Peyer's patch (tissue), 4 donors: ENCODE results near the gene KDM6B. TPM values are rescaled to one million over a fixed set of nuclear protein-coding genes. Genes with fewer than 3 reads are reported as not detected.

Experiments used
- DNase-seq, 3 donors: peaks; one replicate each; pipeline ENCODE4 v3.0.0-alpha.2; 2017 to 2019
- H3K27ac ChIP-seq, 4 donors: fragments of 200-600 bp; sonication (generic); one replicate each; pipeline ENCODE4 v1.5.1; 2016 to 2019
- H3K27me3 ChIP-seq, 2 donors: fragments of 200-600 bp; sonication (generic); one replicate each; pipeline ENCODE4 v1.5.1; 2019
- H3K36me3 ChIP-seq, 3 donors: fragments of 200-600 bp; sonication (generic); one replicate each; pipeline ENCODE4 v1.5.1; 2016 to 2019
- H3K4me1 ChIP-seq, 4 donors: fragments of 200-600 bp; sonication (generic); one replicate each; pipeline ENCODE4 v1.5.1; 2016 to 2019
- H3K4me3 ChIP-seq, 4 donors: fragments of 200-600 bp; sonication (generic); 1 replicate in 3 of 4; 2 replicates in 1 of 4; pipeline ENCODE4 v1.5.1; 2016 to 2019; ENCODE audit warnings: mild to moderate bottlenecking in 1 of 4
- H3K9me3 ChIP-seq, 4 donors: fragments of 200-600 bp; sonication (generic); one replicate each; pipeline ENCODE4 v1.5.1; 2016 to 2019; ENCODE audit warnings: mild to moderate bottlenecking in 1 of 4
- CTCF ChIP-seq, 6 experiments: fragments of 450-650 bp in 4 of 6; fragments of 200-600 bp in 2 of 6; sonication (generic) in 1 of 6; IDR thresholded peaks; one replicate each; pipeline ENCODE4 v1.5.1; 2017 to 2019; ENCODE audit warnings: antibody characterized with exemption in 6 of 6, mild to moderate bottlenecking in 3 of 6, moderate library complexity in 1 of 6
- POLR2A ChIP-seq, 2 donors: fragments of 450-650 bp; IDR thresholded peaks; one replicate each; pipeline ENCODE4 v1.5.1; 2017; ENCODE audit warnings: antibody characterized with exemption in 2 of 2, mild to moderate bottlenecking in 2 of 2, moderate library complexity in 2 of 2
- total RNA-seq, 4 donors: library from RNA; depleted of rRNA; stranded (reverse); fragments of >200 nt; gene quantifications; one replicate each; pipeline ENCODE4 v1.1.0, GENCODE V29; 2016

Gene KDM6B
- total RNA-seq, 4 donors from 2014 or later = 32.1 to 45.6 (median 36.4) TPM

- peak in 1 of 3 donors; percentile 40 for DNase-seq
- Histone ChIP-seq H3K27ac (peak overlapping the region in 1 of 4 donors; percentile 37), H3K4me1 (peaks cover 0 to 43% (median 4%) of the 10 kb centered on the region in 4 donors), H3K9me3 (no peaks in the 10 kb centered on the region), H3K4me3 (no peak overlapping the region), H3K27me3 (no peaks in the 10 kb centered on the region), H3K36me3 (peaks cover 0 to 18% (median 0%) of the 10 kb centered on the region in 3 donors)
- TF ChIP-seq POLR2A (IDR thresholded peaks at IDR 0.05) (no peak), CTCF (IDR thresholded peaks at IDR 0.05) (no peak)
Observed at GRCh38 chr17:7882629-7883028, 48.6 kb downstream of the KDM6B start.

Other genes starting within 250 kb of the KDM6B start
- gene SOX15, start 244.1 kb upstream of the KDM6B start, total RNA-seq = 1 to 10 TPM in 3 of 4 donors, not detected in 1; 1.9 to 2.7 (median 2.4) TPM
- 10 to 100 TPM; 28.8 to 38.1 (median 30.4) TPM for gene FXR2, start 219.3 kb upstream of the KDM6B start, total RNA-seq
- gene SAT2, start 206.4 kb upstream of the KDM6B start, total RNA-seq = 100 to 1,000 TPM; 144 to 303 (median 229) TPM
- gene SHBG, start 204.1 kb upstream of the KDM6B start, total RNA-seq = 10 to 100 TPM in 2 of 4 donors, 1 to 10 TPM in 2; 2.1 to 38.0 (median 16.3) TPM
- under 1 TPM in 1 of 4 donors, not detected in 3; 0.47 TPM for gene ATP1B2, start 183.3 kb upstream of the KDM6B start, total RNA-seq
- 10 to 100 TPM; 19.6 to 27.7 (median 25.1) TPM for gene TP53, start 146.7 kb upstream of the KDM6B start, total RNA-seq
- gene WRAP53, start 145.7 kb upstream of the KDM6B start, total RNA-seq = 1 to 10 TPM; 4.6 to 9.3 (median 6.2) TPM
- gene EFNB3, start 129.0 kb upstream of the KDM6B start, total RNA-seq = under 1 TPM in 1 of 4 donors, not detected in 3; 0.27 TPM
- under 1 TPM in 2 of 4 donors, not detected in 2; 0.18 to 0.83 TPM for gene DNAH2, start 116.5 kb upstream of the KDM6B start, total RNA-seq
- 10 to 100 TPM in 3 of 4 donors, 1 to 10 TPM in 1; 3.4 to 29.7 (median 12.9) TPM for gene TMEM88, start 20.8 kb downstream of the KDM6B start, total RNA-seq
- gene NAA38, start 23.3 kb downstream of the KDM6B start, total RNA-seq = 10 to 100 TPM; 28.6 to 75.8 (median 47.8) TPM
- 1 to 10 TPM; 3.3 to 5.1 (median 4.2) TPM for gene CYB5D1, start 23.8 kb downstream of the KDM6B start, total RNA-seq
- 10 to 100 TPM; 36.1 to 99.9 (median 45.1) TPM for gene CHD3, start 54.6 kb downstream of the KDM6B start, total RNA-seq
- gene RNF227, start 82.1 kb downstream of the KDM6B start, total RNA-seq = 1 to 10 TPM in 3 of 4 donors, not detected in 1; 1.2 to 5.1 (median 1.6) TPM
- gene KCNAB3, start 95.6 kb downstream of the KDM6B start, total RNA-seq = 1 to 10 TPM in 3 of 4 donors, under 1 TPM in 1; 0.95 to 5.0 (median 2.7) TPM
- 10 to 100 TPM; 39.8 to 58.0 (median 45.5) TPM for gene TRAPPC1, start 97.7 kb downstream of the KDM6B start, total RNA-seq
- 100 to 1,000 TPM in 1 of 4 donors, 10 to 100 TPM in 3; 30.5 to 120 (median 45.2) TPM for gene CNTROB, start 98.0 kb downstream of the KDM6B start, total RNA-seq
- not detected for gene GUCY2D, start 168.4 kb downstream of the KDM6B start, total RNA-seq
- gene ALOX15B, start 204.8 kb downstream of the KDM6B start, total RNA-seq = 1 to 10 TPM in 3 of 4 donors, under 1 TPM in 1; 0.70 to 4.1 (median 2.1) TPM